Retinal pigment epithelial cell (primary cell): Measurements from ENCODE around the gene CFAP251.

Source experiments
- DNase-seq: peaks from one replicate; pipeline ENCODE4 v3.0.0-alpha.2; 2010; ENCODE audit warnings: low read depth
- H3K4me3 ChIP-seq: 2 replicates; pipeline ENCODE4 v1.5.1; 2011; ENCODE audit warnings: mild to moderate bottlenecking, low read length, control low read depth, moderate library complexity
- TF ChIP-seq, protein P1 (sequence below): conservative IDR thresholded peaks from 2 replicates; pipeline ENCODE4 v1.5.1; 2011; ENCODE audit warnings: low read depth, low read length, control low read depth, inconsistent platforms

The CFAP251 gene

DNA sequence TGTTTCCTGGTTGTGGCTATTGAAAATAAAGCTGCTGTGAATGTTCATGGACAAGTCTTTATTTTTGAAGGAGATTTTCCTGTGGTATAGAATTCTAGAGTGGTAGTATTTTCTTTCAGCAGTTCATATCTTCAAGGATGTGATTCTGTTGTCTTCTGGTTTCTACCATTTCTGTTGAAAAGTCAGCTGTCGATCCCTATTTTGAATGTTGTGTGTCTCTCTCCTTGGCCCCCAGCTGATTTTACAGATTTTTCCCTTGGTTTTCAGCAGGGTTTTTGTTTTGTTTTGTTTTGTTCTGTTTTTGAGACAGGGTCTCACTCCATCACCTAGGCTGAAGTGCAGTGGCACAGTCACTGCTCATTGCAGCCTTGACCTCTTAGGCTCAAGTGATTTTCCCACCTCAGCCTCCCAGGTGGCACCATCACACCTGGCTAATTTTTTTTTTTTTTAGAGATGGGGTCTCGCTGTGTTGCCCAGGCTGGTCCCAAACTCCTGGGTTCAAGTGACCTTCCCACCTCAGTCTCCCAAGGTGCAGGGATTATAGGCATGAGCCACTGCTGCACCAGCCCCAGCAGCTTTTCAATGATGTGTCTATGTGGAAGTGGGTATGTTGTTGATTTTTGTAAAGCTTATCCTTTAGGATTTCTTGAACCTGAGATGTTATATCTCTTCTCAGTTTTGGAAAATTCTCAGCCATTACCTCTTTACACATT lies 28.1 kb downstream of the CFAP251 start:
- no peak for DNase-seq
- TF ChIP-seq, protein P1, sequence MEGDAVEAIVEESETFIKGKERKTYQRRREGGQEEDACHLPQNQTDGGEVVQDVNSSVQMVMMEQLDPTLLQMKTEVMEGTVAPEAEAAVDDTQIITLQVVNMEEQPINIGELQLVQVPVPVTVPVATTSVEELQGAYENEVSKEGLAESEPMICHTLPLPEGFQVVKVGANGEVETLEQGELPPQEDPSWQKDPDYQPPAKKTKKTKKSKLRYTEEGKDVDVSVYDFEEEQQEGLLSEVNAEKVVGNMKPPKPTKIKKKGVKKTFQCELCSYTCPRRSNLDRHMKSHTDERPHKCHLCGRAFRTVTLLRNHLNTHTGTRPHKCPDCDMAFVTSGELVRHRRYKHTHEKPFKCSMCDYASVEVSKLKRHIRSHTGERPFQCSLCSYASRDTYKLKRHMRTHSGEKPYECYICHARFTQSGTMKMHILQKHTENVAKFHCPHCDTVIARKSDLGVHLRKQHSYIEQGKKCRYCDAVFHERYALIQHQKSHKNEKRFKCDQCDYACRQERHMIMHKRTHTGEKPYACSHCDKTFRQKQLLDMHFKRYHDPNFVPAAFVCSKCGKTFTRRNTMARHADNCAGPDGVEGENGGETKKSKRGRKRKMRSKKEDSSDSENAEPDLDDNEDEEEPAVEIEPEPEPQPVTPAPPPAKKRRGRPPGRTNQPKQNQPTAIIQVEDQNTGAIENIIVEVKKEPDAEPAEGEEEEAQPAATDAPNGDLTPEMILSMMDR, result no peak
- H3K4me3 ChIP-seq, result no peak overlapping the region

DNA sequence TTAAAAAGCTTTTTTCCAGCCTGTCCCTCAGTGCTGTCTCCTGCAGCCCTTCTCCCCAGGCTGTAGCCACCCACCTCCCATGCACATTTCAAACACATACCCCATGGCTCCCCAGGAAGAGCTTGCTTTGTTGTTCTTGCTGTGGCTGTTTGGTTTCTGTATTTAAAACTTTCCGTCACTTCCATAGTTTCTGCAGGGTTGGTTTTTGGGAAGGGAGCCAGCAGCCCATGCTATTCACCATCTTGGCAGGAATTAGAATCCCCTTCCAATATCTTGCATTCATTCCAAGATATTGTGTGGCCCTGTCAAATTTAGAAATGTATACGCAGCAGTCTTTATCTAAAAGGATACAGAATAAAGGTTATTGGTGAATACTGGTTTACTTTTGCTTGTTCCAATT lies 29.6 kb downstream of the CFAP251 start:
- no peak overlapping the region for H3K4me3 ChIP-seq
- DNase-seq, result no peak
- TF ChIP-seq, protein P1, result no peak

DNA sequence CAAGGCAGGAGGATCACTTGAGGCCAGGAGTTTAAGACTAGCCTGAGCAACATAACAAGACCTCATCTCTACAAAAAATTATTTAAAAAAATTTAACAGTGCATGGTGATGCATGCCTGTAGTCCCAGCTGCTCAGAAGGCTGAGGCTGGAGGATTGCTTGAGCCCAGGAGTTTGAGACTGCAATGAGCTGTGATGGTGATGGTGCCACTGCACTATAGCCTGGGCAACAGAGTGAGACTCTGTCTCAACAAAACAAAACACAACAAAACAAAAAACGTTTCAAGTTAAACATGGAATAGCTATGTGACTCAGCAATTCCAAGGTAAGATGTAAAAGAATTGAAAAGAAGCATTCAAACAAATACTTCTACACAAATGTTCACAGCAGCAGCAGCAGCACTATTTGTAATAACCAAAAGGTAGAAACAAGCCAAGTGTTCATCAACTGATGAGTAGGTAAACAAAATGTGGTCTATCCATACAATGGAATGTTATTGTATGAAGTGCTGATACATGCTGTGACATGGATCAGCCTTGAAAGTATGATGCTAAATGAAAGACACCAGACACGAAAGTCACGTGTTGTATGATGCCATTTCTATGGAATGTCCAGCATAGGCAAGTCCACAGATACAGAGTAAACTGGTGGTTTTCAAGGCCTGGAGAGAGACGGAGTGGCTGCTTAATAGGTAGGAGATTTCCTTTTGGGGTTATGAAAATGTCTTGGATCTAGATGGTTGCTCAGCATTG lies 31.4 kb downstream of the CFAP251 start:
- TF ChIP-seq, protein P1, result no peak
- peak; percentile 66 for DNase-seq
- no peak overlapping the region for H3K4me3 ChIP-seq

DNA sequence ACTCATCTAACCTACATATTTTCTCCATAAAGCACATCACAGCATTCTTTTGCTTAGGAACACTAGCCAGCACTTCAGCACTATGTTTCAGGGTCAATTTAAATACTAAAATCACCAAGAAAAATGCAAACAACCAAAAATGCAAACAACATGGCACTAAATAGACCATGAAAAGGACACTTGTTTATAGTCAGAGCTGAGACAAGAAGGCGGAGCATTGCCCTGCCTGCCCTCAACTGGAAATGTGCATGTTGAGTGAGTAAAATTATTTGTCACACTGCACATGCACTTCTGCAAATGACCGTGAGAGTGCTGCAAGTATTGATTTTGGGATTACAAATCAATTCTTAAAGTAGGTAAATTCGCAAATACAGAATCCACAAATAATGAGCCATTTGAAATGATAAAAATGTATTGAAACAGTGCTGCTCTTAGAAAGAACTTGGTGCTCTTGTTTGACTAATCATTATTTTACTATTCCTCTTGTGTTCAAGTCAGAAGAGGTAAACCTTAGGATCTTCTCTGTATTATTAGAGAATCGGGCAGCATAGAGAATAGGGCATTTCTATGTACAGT lies 34.8 kb downstream of the CFAP251 start:
- TF ChIP-seq, protein P1, result no peak
- DNase-seq, result no peak
- no peak overlapping the region for H3K4me3 ChIP-seq

DNA sequence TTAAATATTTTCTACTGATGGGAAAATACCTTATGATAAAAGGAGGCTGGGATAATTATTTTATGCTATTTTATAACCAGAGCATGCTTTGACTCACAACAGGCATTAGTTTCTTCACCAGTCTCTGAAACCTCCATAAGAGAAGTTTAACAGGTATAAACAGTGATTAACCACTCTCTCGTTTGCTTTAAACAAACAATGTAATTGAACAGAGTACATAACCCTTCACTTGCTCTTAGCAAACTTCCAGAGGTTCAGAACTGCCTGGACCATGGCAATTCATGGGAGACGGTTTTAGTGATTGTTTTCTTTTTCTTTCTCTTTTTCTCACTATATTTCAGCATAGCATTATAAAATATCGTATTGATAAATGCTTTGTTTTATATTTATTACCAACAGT lies 35.3 kb downstream of the CFAP251 start:
- no peak for DNase-seq
- H3K4me3 ChIP-seq, result no peak overlapping the region
- TF ChIP-seq, protein P1, result no peak

DNA sequence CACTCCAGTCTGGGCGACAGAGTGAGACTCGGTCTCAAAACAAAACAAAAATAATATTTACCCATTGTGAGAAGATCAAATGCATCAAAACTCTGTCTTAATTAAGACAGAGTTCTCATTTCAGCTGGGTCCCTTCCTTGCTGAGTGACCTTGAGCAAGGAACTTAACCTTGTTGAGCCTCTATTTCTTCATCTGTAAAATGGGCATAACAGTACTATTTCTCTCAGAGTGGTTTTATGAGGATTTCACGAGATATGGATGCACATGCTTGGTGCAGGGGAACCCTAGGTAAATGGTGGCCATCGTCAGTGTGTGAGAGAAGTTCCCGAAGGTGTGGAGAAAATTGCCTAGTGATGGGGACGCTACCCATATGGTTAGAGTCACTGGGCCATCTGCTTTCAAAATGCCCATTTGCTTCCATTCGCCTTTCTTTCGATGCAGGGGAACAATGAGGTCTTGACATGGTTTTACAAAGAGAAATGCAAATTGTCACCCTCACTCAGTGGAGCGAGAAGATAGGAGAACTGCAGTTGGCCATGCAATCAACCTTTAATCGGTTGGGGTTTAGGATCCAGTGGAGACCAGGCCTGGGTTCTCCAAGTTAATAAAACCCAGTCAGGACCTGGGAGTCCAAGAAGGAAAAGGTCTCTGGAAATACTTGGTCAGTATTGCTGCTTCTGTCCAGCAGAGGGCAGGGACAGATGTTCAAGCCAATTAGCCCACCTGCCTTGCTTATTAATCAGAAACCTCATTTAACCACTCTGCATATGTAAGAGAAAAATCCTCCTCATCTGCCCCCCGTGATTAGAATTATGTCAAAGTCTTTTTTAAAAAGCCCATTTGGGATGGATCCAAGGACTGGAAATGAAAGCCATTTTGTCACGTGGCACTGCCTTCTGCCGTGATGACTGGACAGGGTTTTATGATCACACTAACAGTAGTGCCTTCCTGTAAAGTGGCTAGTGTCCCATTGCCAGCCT lies 37.2 kb downstream of the CFAP251 start:
- TF ChIP-seq, protein P1, result peak; percentile 71
- DNase-seq, result no peak
- H3K4me3 ChIP-seq, result no peak overlapping the region
